Keratinocyte (primary cell): ENCODE measurements around the gene PRPSAP1. TPM values are rescaled to one million over a fixed set of nuclear protein-coding genes. Genes with fewer than 3 reads are reported as not detected.

Source experiments
- DNase-seq: peaks from one replicate; pipeline ENCODE4 v3.0.0-alpha.2; 2011; ENCODE audit warnings: low read depth, missing footprints, low spot score
- FAIRE-seq: peaks from 2 replicates; lab custom pipeline; 2011; peaks lifted over from hg19 to GRCh38; lab: Jason Lieb, UNC
- H2AFZ ChIP-seq: 2 replicates; pipeline ENCODE4 v1.6.0; 2012; ENCODE audit warnings: low read length, control low read depth, inconsistent platforms; ENCODE audit not compliant: control insufficient read depth
- H3K27ac ChIP-seq: 2 replicates; pipeline ENCODE4 v1.5.1; 2011; ENCODE audit warnings: low read length; ENCODE audit not compliant: control insufficient read depth, insufficient read depth
- H3K27me3 ChIP-seq: 3 replicates; pipeline ENCODE4 v1.6.0; 2011; ENCODE audit warnings: low read length; ENCODE audit not compliant: control insufficient read depth, insufficient read depth; ENCODE audit errors: extremely low read depth
- H3K36me3 ChIP-seq, 2 experiments: 2 replicates in 1 of 2; 3 replicates in 1 of 2; pipeline ENCODE4 v1.5.1; 2011; ENCODE audit warnings: low read length in 2 of 2, mild to moderate bottlenecking in 1 of 2; ENCODE audit not compliant: control insufficient read depth in 2 of 2, insufficient read depth in 2 of 2; ENCODE audit errors: extremely low read depth in 1 of 2
- H3K4me1 ChIP-seq: 3 replicates; pipeline ENCODE4 v1.5.1; 2011; ENCODE audit warnings: low read length; ENCODE audit not compliant: control insufficient read depth, insufficient read depth; ENCODE audit errors: extremely low read depth
- H3K4me2 ChIP-seq: 3 replicates; pipeline ENCODE4 v1.6.0; 2011; ENCODE audit warnings: low read depth, low read length; ENCODE audit not compliant: control insufficient read depth, insufficient read depth; ENCODE audit errors: extremely low read depth
- H3K4me3 ChIP-seq, 3 experiments: fragments of 200-600 bp in 1 of 3; sonication (generic) in 1 of 3; 2 replicates in 2 of 3; 3 replicates in 1 of 3; pipeline ENCODE4 v1.5.1; 2011 to 2016; ENCODE audit warnings: low read length in 3 of 3, mild to moderate bottlenecking in 3 of 3, control low read depth in 2 of 3, inconsistent platforms in 1 of 3, low read depth in 1 of 3, mixed read lengths in 1 of 3, mixed run types in 1 of 3, moderate library complexity in 1 of 3; ENCODE audit not compliant: control insufficient read depth in 2 of 3, insufficient read depth in 2 of 3; ENCODE audit errors: extremely low read depth in 1 of 3
- H3K79me2 ChIP-seq: 2 replicates; pipeline ENCODE4 v1.6.0; 2012; ENCODE audit warnings: low read length; ENCODE audit not compliant: control insufficient read depth, insufficient read depth
- H3K9ac ChIP-seq: 3 replicates; pipeline ENCODE4 v1.6.0; 2011; ENCODE audit warnings: low read length; ENCODE audit not compliant: control insufficient read depth, insufficient read depth; ENCODE audit errors: extremely low read depth
- H3K9me1 ChIP-seq: 3 replicates; pipeline ENCODE4 v1.6.0; 2011; ENCODE audit warnings: low read length; ENCODE audit not compliant: control insufficient read depth, insufficient read depth; ENCODE audit errors: extremely low read depth
- H3K9me3 ChIP-seq: 2 replicates; pipeline ENCODE4 v1.5.1; 2012; ENCODE audit warnings: low read depth, low read length; ENCODE audit not compliant: control insufficient read depth
- H4K20me1 ChIP-seq: 3 replicates; pipeline ENCODE4 v1.6.0; 2011; ENCODE audit warnings: low read length; ENCODE audit not compliant: control insufficient read depth, insufficient read depth; ENCODE audit errors: extremely low read depth
- EZH2 ChIP-seq: IDR thresholded peaks from one replicate; pipeline ENCODE4 v1.6.1; 2012; ENCODE audit warnings: inconsistent platforms, mild to moderate bottlenecking, low read length, moderate library complexity
- dilution Hi-C: fragments of 300-500 bp; cut with MboI; formaldehyde crosslinking; loops from one replicate; pipeline ENCODE4 v1.7.0; 2020; ENCODE audit warnings: low sequenced_read_pairs; ENCODE audit not compliant: extremely low pct_ligation_motif_present
- polyA plus RNA-seq, 5 experiments: library from polyadenylated mRNA; depleted of rRNA in 3 of 5; stranded (reverse) in 3 of 5; stranded (forward) in 1 of 5; unstranded in 1 of 5; fragments of >200 nt; gene quantifications; 1 replicate in 1 of 5; 2 replicates in 3 of 5; 3 replicates in 1 of 5; pipeline versions ENCODE4 v1.2.1 to v1.2.3, GENCODE V29; 2011 to 2012; ENCODE audit warnings: missing spikeins in 2 of 5, low read depth in 1 of 5, low replicate concordance in 1 of 5
- TF ChIP-seq, protein P1 (sequence below), 3 experiments: IDR thresholded peaks in 1 of 3; conservative IDR thresholded peaks in 1 of 3; optimal IDR thresholded peaks in 1 of 3; 2 replicates in 2 of 3; 3 replicates in 1 of 3; pipeline versions ENCODE3 to v1.5.1; 2011; ENCODE audit warnings: low read length in 3 of 3, mild to moderate bottlenecking in 3 of 3, moderate library complexity in 2 of 3, control low read depth in 1 of 3, inconsistent platforms in 1 of 3; ENCODE audit not compliant: insufficient read depth in 2 of 3; ENCODE audit errors: extremely low read depth in 1 of 3

The PRPSAP1 gene
- polyA plus RNA-seq, 1 donor (not counting 4 experiments of a cell fraction or from before 2014, with no cell fraction given): 51.4 TPM

DNA sequence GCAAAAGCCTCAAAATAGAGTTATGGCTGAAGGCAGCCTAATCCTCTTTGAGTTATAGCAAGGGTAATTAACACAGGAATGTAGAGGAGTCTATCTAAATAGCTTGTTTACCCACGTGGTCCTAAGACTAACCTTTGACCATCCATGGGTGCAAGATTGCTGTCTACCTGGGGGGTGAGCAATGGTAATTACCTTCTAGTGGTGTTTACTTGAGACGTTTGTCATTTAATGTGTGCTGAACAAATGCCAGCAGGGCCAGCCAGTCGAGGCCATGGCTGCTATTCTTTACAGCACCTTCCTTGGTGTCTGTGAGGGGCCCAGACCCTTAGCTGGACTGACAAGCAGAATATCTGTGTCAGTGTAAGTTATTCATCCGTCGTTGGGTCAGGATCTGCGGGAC lies 13.9 kb upstream of the PRPSAP1 start:
- FAIRE-seq: no peak
- no peak for TF ChIP-seq EZH2
- TF ChIP-seq, protein P1, sequence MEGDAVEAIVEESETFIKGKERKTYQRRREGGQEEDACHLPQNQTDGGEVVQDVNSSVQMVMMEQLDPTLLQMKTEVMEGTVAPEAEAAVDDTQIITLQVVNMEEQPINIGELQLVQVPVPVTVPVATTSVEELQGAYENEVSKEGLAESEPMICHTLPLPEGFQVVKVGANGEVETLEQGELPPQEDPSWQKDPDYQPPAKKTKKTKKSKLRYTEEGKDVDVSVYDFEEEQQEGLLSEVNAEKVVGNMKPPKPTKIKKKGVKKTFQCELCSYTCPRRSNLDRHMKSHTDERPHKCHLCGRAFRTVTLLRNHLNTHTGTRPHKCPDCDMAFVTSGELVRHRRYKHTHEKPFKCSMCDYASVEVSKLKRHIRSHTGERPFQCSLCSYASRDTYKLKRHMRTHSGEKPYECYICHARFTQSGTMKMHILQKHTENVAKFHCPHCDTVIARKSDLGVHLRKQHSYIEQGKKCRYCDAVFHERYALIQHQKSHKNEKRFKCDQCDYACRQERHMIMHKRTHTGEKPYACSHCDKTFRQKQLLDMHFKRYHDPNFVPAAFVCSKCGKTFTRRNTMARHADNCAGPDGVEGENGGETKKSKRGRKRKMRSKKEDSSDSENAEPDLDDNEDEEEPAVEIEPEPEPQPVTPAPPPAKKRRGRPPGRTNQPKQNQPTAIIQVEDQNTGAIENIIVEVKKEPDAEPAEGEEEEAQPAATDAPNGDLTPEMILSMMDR (optimal IDR thresholded peaks at IDR 0.05 in 1 of 3, IDR thresholded peaks at IDR 0.05 in 1 of 3, conservative IDR thresholded peaks at IDR 0.05 in 1 of 3; ENCODE audit: extremely low read depth in 1 of 3, insufficient read depth in 2 of 3, low read length in 3 of 3): no peak
- dilution Hi-C loops: no loop called here

DNA sequence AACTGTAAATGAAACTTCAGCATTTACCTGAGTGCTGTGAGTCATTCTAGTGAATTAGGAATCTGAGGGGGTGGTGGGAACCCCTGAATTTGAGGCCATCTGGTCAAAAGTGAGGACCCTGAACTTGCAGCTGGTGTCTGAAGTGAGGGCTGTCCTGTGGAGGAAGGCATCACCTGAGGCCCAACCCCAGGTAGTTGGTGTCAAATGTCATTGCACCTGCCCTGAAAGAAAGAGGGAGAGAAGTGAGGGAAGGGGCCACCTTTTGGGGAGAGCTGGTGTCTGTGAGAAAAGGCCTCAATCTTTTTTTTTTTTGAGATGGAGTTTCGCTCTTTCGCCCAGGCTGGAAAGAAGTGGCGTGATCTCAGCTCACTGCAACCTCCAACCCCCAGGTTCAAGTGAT lies 12.5 kb upstream of the PRPSAP1 start:
- DNase-seq: no peak

More for the DNA sequence above, 13.9 kb upstream of the PRPSAP1 start:
- Histone ChIP-seq H3K9ac (no peak overlapping the region), H3K9me1 (no peaks in the 10 kb centered on the region), H4K20me1 (no peaks in the 10 kb centered on the region), H2AFZ (no peak overlapping the region), H3K27me3 (no peaks in the 10 kb centered on the region), H3K4me2 (no peak overlapping the region), H3K9me3 (no peaks in the 10 kb centered on the region), H3K36me3 (no peaks in the 10 kb centered on the region), H3K4me1 (peaks cover 29% of the 10 kb centered on the region), H3K27ac (no peak overlapping the region), H3K4me3 (no peak overlapping the region), H3K79me2 (no peaks in the 10 kb centered on the region)
- DNase-seq: no peak

More for the DNA sequence above, 12.5 kb upstream of the PRPSAP1 start:
- H3K79me2 ChIP-seq: no peaks in the 10 kb centered on the region
- H3K4me2 ChIP-seq: no peak overlapping the region
- no peak overlapping the region for H3K9ac ChIP-seq
- no peaks in the 10 kb centered on the region for H3K9me1 ChIP-seq
- H4K20me1 ChIP-seq: no peaks in the 10 kb centered on the region
- FAIRE-seq: no peak
- H2AFZ ChIP-seq: no peak overlapping the region
- TF ChIP-seq, protein P1 (optimal IDR thresholded peaks at IDR 0.05 in 1 of 3, IDR thresholded peaks at IDR 0.05 in 1 of 3, conservative IDR thresholded peaks at IDR 0.05 in 1 of 3; ENCODE audit: extremely low read depth in 1 of 3, insufficient read depth in 2 of 3, low read length in 3 of 3): no peak
- no peak for TF ChIP-seq EZH2
- H3K27me3 ChIP-seq: no peaks in the 10 kb centered on the region
- dilution Hi-C loops: no loop called here
- no peaks in the 10 kb centered on the region for H3K9me3 ChIP-seq
- H3K27ac ChIP-seq: no peak overlapping the region
- peaks cover 28% of the 10 kb centered on the region for H3K4me1 ChIP-seq
- H3K4me3 ChIP-seq: no peak overlapping the region
- no peaks in the 10 kb centered on the region for H3K36me3 ChIP-seq
